Cardiac muscle cell (in vitro differentiated cells and primary cell): Measurements from ENCODE around the gene USP28. TPM values are rescaled to one million over a fixed set of nuclear protein-coding genes. Genes with fewer than 3 reads are reported as not detected.

Source experiments
- DNase-seq, 2 donors: peaks; one replicate each; pipeline versions ENCODE4 v3.0.0 to v3.0.0-alpha.2; 2010 to 2017; ENCODE audit warnings: low read depth in 1 of 2, low spot score in 1 of 2
- H3K27ac ChIP-seq: fragments of 200-600 bp; sonication (generic); 2 replicates; pipeline ENCODE4 v1.5.1; 2016
- H3K27me3 ChIP-seq: fragments of 200-600 bp; sonication (generic); 2 replicates; pipeline ENCODE4 v1.6.0; 2016; ENCODE audit warnings: control low read depth
- H3K36me3 ChIP-seq: fragments of 200-600 bp; sonication (generic); 2 replicates; pipeline ENCODE4 v1.5.1; 2016; ENCODE audit warnings: control low read depth
- H3K4me1 ChIP-seq: fragments of 200-600 bp; sonication (generic); 2 replicates; pipeline ENCODE4 v1.8.1; 2017; ENCODE audit warnings: low read depth, mild to moderate bottlenecking, mixed run types
- H3K4me3 ChIP-seq: fragments of 200-600 bp; sonication (generic); 2 replicates; pipeline ENCODE4 v1.5.1; 2016; ENCODE audit warnings: mild to moderate bottlenecking
- H3K9me3 ChIP-seq: fragments of 200-600 bp; sonication (generic); 2 replicates; pipeline ENCODE4 v1.5.1; 2017; ENCODE audit warnings: low read depth, mild to moderate bottlenecking, control low read depth
- polyA plus RNA-seq: library from polyadenylated mRNA; unstranded; fragments of >200 nt; fragmentation: Nextera tagmentation; extraction: Ambion mirVana; gene quantifications from 2 replicates; pipeline ENCODE4 v1.2.1, GENCODE V29; 2016
- total RNA-seq: library from RNA; depleted of rRNA; stranded (reverse); fragments of >200 nt; gene quantifications from 2 replicates; pipeline ENCODE4 v1.2.3, GENCODE V29; 2016
- TF ChIP-seq, protein P1 (sequence below): IDR thresholded peaks from 2 replicates; pipeline ENCODE4 v1.5.1; 2012; ENCODE audit warnings: low read depth, mild to moderate bottlenecking, low read length

USP28 gene
- total and polyA plus RNA-seq, 2 experiments from 2014 or later: 99.2 to 148 TPM

DNA sequence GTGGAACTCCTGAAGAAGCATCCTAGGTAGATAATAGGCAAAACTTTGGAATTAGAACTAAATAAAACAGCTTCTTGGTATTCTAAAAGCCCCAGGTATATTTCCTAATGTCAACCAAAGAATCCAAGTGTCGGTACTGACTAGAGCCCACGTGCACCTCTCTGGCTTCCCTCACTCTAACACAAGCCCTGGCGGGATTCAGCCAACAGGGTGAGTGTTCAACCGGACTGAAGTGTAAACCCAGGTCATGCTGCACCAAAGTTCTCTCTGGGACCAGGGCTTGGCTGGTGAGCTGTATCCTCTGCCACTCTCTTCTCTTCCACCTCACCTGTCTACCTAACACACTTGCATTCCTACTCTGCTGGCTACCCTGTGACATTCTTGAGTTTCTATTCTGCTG lies 40.1 kb downstream of the USP28 start:
- Histone ChIP-seq H3K9me3 (no peaks in the 10 kb centered on the region), H3K4me3 (no peak overlapping the region), H3K36me3 (peaks cover 74% of the 10 kb centered on the region), H3K27ac (no peak overlapping the region), H3K4me1 (peaks cover 3% of the 10 kb centered on the region), H3K27me3 (no peaks in the 10 kb centered on the region)
- TF ChIP-seq, protein P1, sequence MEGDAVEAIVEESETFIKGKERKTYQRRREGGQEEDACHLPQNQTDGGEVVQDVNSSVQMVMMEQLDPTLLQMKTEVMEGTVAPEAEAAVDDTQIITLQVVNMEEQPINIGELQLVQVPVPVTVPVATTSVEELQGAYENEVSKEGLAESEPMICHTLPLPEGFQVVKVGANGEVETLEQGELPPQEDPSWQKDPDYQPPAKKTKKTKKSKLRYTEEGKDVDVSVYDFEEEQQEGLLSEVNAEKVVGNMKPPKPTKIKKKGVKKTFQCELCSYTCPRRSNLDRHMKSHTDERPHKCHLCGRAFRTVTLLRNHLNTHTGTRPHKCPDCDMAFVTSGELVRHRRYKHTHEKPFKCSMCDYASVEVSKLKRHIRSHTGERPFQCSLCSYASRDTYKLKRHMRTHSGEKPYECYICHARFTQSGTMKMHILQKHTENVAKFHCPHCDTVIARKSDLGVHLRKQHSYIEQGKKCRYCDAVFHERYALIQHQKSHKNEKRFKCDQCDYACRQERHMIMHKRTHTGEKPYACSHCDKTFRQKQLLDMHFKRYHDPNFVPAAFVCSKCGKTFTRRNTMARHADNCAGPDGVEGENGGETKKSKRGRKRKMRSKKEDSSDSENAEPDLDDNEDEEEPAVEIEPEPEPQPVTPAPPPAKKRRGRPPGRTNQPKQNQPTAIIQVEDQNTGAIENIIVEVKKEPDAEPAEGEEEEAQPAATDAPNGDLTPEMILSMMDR: no peak
- DNase-seq: no peak

- H3K27ac ChIP-seq: peak overlapping the region; percentile 47
- DNase-seq: no peak
- TF ChIP-seq, protein P1: no peak
These were observed 42.2 kb downstream of the USP28 start for GRCh38 chr11:113833151-113833550.

DNA sequence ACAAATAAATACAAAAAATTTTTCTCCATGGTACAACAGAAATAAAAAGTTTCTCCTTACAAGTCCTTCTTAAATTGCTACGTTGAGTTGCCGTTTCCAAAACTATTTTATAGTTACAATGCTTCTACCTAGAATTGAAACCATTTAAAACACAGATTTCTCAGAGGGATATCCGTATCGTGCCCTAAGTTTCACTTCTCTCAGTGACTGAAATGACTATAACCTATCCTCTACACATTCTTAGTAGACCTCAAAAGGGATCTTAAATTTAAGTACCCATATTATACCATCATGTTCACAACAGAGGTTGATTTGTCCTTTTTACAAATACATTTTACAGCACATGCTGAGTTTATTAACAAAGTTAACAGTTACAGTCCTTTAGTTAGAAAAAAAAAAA lies 44.1 kb downstream of the USP28 start:
- DNase-seq: no peak
- TF ChIP-seq, protein P1: no peak
- Histone ChIP-seq H3K9me3 (no peaks in the 10 kb centered on the region), H3K36me3 (peaks cover 77% of the 10 kb centered on the region), H3K4me1 (no peaks in the 10 kb centered on the region), H3K27me3 (no peaks in the 10 kb centered on the region), H3K27ac (no peak overlapping the region), H3K4me3 (no peak overlapping the region)

More at GRCh38 chr11:113833151-113833550, 42.2 kb downstream of the USP28 start:
- H3K4me3 ChIP-seq: no peak overlapping the region
- H3K27me3 ChIP-seq: no peaks in the 10 kb centered on the region
- no peaks in the 10 kb centered on the region for H3K4me1 ChIP-seq
- peaks cover 71% of the 10 kb centered on the region for H3K36me3 ChIP-seq
- no peaks in the 10 kb centered on the region for H3K9me3 ChIP-seq

DNA sequence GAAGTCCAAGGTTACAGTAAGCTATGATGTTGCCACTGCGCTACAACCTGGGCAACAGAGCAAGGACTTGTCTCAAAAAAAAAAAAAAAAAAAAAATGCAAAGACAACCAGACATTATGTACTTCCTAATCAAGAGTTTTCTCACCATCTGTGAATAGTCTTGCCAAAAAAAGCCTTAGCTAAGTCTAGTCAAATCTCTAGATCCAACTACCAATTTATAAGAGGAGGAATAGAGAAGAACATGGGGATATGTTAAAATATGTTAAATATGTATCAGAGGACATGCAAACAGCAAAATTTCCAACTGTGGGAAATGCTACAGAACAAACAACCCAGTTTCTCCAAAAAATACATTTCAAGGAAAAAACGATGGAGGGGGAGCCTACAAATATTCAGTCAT lies 45.6 kb downstream of the USP28 start:
- no peak for DNase-seq
- Histone ChIP-seq H3K36me3 (peaks cover 85% of the 10 kb centered on the region), H3K27me3 (no peaks in the 10 kb centered on the region), H3K9me3 (no peaks in the 10 kb centered on the region), H3K27ac (no peak overlapping the region), H3K4me1 (peaks cover 5% of the 10 kb centered on the region), H3K4me3 (no peak overlapping the region)
- TF ChIP-seq, protein P1: no peak

- no peak for DNase-seq
- Histone ChIP-seq H3K4me3 (no peak overlapping the region), H3K27ac (no peak overlapping the region), H3K9me3 (no peaks in the 10 kb centered on the region), H3K36me3 (peaks cover 83% of the 10 kb centered on the region), H3K4me1 (peaks cover 5% of the 10 kb centered on the region), H3K27me3 (no peaks in the 10 kb centered on the region)
- TF ChIP-seq, protein P1: no peak
These were observed 47.2 kb downstream of the USP28 start for GRCh38 chr11:113828191-113828590.

DNA sequence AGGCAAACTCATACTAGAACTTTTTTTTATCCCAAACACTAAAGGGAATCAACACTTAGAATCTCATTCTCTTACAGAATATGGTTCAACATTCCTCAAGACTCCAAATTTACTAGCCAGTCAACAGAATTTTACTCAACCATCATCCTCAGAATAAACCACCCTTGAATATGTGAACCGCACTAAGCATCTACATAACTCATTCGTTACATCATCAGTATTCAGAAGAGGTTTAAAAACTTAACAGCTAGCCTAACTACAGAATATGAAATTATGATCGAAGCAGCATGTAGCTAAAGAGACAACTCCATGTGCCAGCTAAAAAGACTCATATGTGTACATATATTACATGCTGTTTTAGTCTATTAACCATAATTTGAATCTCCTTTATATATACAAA lies 47.9 kb downstream of the USP28 start:
- Histone ChIP-seq H3K36me3 (peaks cover 83% of the 10 kb centered on the region), H3K27me3 (no peaks in the 10 kb centered on the region), H3K9me3 (no peaks in the 10 kb centered on the region), H3K27ac (no peak overlapping the region), H3K4me1 (peaks cover 5% of the 10 kb centered on the region), H3K4me3 (no peak overlapping the region)
- DNase-seq: no peak
- TF ChIP-seq, protein P1: no peak
